A673 (cell line): ENCODE data around the gene DPPA4.

Source experiments
- EZH2 ChIP-seq: fragments of 200-600 bp; sonication (generic); IDR thresholded peaks from 2 replicates; pipeline ENCODE4 v1.6.1; 2017; ENCODE audit warnings: borderline replicate concordance, low read depth, mild to moderate bottlenecking, mixed read lengths, antibody characterized with exemption, low read length; ENCODE audit not compliant: poor library complexity, severe bottlenecking
- TF ChIP-seq, protein P1 (sequence below): fragments of 300-800, 200-600 bp; sonication (generic); conservative IDR thresholded peaks from 2 replicates; pipeline ENCODE4 v1.5.1; 2017; ENCODE audit warnings: low read depth, mild to moderate bottlenecking, antibody characterized with exemption, low read length, moderate library complexity, mixed read lengths

DNA sequence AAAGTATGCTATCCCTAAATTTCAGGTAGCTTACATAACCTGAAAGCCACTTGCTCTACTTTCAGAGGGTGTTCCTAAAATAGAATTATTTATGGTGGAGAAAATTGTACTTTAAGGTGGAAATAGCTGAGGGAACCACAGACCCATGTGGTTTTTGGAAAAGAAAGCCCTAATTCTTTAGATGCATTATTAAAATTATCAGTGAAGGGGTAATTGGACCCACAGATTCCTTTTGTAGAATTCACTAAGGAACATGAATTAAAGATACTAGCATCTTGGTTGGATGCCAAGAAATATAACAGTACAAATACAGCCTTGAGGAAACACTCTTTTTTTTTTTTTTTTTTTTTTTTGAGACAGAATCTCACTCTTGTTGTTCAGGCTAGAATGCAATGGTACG lies 58.8 kb downstream of the DPPA4 start:
- TF ChIP-seq, protein P1, sequence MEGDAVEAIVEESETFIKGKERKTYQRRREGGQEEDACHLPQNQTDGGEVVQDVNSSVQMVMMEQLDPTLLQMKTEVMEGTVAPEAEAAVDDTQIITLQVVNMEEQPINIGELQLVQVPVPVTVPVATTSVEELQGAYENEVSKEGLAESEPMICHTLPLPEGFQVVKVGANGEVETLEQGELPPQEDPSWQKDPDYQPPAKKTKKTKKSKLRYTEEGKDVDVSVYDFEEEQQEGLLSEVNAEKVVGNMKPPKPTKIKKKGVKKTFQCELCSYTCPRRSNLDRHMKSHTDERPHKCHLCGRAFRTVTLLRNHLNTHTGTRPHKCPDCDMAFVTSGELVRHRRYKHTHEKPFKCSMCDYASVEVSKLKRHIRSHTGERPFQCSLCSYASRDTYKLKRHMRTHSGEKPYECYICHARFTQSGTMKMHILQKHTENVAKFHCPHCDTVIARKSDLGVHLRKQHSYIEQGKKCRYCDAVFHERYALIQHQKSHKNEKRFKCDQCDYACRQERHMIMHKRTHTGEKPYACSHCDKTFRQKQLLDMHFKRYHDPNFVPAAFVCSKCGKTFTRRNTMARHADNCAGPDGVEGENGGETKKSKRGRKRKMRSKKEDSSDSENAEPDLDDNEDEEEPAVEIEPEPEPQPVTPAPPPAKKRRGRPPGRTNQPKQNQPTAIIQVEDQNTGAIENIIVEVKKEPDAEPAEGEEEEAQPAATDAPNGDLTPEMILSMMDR = no peak
- no peak for TF ChIP-seq EZH2
